Measurements from ENCODE around the gene KDM4F.
"Not testable (repeated sequence)": the region's sequence is repeated elsewhere in the genome, so short reads cannot be mapped to it uniquely, and the experiment has no call there.

Gene KDM4F

DNA sequence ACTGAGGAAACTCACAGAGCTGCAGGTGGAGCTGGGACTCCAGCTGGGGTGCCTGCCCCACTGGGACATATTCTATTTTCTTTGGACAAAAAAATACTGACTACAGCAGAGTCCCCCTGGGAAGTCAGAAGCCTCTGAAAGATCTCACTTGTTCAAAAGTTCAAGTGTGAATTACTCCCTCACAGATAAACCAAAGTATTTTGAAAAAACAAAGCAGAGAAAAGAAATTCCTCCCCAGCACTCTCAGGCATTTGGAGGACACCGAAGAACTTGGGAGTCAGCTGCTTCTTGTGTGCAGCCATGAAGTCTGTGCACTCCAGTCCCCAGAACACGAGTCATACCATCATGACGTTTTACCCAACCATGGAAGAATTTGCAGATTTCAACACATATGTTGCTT lies at the start of gene KDM4F:
Gene KDM4F (plus strand): TSS at position 301 of the 400 bp plus-strand sequence.
- H3K27ac Mint-ChIP-seq; H3K4me3 Mint-ChIP-seq; H3K36me3 Mint-ChIP-seq (ENCODE audit: low read depth); H3K4me1 Mint-ChIP-seq (ENCODE audit: low read depth); H3K9me3 Mint-ChIP-seq: not testable (repeated sequence)
- H3K27me3 Mint-ChIP-seq (ENCODE audit: low read depth) = peaks cover 46% of the 10 kb centered on the region

DNA sequence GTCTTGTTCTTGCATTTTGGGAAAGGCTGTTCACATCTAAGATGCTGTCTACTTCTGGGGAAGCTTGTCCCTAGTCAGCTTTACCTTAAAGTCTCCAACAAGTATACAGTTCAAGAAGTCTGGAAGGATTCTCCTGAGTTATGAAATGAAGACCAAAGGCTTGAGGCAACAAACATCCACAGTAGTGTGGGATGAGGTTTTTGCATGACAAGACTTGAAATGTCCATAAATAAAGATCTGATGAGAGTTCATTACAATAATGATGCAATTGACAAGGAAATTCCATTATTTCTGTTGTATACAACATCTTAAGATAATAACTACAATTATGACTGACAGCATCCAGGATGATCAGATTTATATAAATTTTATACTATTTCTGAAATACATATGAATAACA lies 45.5 kb upstream of the KDM4F start:
- Mint-ChIP-seq H3K27me3 (ENCODE audit: low read depth) (peaks cover 21% of the 10 kb centered on the region), H3K4me1 (ENCODE audit: low read depth) (no peaks in the 10 kb centered on the region), H3K36me3 (ENCODE audit: low read depth) (no peaks in the 10 kb centered on the region), H3K4me3 (no peak overlapping the region), H3K9me3 (no peaks in the 10 kb centered on the region), H3K27ac (no peak overlapping the region)

DNA sequence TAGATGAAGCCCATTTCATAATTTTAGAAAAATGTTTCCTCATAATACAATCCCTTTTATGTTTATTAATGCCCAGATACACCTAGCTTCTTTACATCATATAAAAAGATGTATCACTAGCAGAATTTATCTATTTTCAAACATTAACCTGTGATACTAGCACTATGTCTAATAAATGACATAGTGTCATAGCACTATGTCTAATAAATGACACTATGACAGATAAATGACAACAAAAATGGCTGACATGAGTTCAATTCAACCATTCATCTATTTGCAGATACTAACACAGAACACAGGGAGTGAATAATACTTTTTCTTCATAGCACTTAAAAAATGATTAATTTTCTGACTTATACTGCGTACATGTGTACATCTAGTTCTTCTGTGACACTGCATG lies 43.6 kb upstream of the KDM4F start:
- Mint-ChIP-seq H3K36me3 (ENCODE audit: low read depth) (no peaks in the 10 kb centered on the region), H3K4me3 (no peak overlapping the region), H3K4me1 (ENCODE audit: low read depth) (no peaks in the 10 kb centered on the region), H3K9me3 (no peaks in the 10 kb centered on the region), H3K27ac (no peak overlapping the region), H3K27me3 (ENCODE audit: low read depth) (peaks cover 36% of the 10 kb centered on the region)

DNA sequence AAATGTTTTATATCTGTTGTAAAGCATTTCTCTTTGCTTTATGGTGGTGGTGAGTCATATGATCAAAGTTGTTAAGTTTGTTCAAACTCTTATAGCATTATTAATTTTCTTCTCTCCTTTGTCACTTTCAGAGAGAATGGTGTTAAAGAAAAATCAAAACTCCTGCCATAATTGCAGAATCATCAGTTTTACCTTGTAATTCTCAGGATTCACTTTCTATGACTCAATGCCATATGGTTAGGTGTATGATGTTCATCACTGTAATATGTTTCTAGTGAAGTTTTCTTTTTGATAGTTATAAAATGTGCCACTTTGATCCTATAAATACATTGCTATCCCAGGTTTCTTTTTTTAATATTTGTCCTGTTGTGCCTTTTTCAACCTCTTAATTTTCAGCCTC lies 37.8 kb upstream of the KDM4F start:
- Mint-ChIP-seq H3K9me3 (no peaks in the 10 kb centered on the region), H3K36me3 (ENCODE audit: low read depth) (no peaks in the 10 kb centered on the region), H3K4me3 (no peak overlapping the region), H3K27me3 (ENCODE audit: low read depth) (peaks cover 35% of the 10 kb centered on the region), H3K4me1 (ENCODE audit: low read depth) (no peaks in the 10 kb centered on the region), H3K27ac (no peak overlapping the region)

DNA sequence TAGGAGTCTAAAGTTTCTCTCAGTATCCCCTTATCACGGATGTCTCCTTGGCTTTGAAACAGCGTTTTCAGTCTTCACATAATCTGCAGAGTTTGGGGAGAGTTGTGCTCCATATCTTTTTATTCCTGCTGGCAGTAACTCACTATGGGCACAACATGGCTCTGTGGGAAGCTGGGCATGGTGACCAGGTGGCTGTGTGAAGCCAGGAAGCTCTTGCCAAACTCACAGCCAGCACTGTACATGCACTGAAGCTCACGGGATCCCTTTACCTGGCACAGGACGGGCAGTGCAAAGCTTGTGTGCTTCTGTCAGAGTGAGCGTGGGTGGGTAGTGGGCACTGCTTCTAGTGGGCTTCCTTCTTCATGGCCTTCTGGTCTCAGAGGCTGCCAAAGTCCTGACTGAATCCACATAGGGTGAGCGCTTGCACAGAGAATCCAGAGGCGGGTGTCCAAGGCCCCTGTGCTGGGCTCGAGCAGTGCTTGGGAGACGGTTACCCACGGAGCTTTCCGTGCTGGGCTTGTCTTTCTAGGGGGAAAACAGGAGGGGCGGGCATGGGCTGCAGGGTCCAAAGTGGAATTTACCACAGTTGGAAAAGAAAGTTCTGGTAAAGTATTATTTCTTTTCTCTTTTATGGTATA lies 34.9 kb upstream of the KDM4F start:
- Mint-ChIP-seq H3K27ac (no peak overlapping the region), H3K27me3 (ENCODE audit: low read depth) (peaks cover 18% of the 10 kb centered on the region), H3K9me3 (no peaks in the 10 kb centered on the region), H3K4me3 (no peak overlapping the region), H3K4me1 (ENCODE audit: low read depth) (no peaks in the 10 kb centered on the region), H3K36me3 (ENCODE audit: low read depth) (no peaks in the 10 kb centered on the region)

- no peak overlapping the region for H3K27ac Mint-ChIP-seq
- H3K4me1 Mint-ChIP-seq (ENCODE audit: low read depth) = no peaks in the 10 kb centered on the region
- no peaks in the 10 kb centered on the region for H3K36me3 Mint-ChIP-seq (ENCODE audit: low read depth)
- peaks cover 4% of the 10 kb centered on the region for H3K27me3 Mint-ChIP-seq (ENCODE audit: low read depth)
- no peaks in the 10 kb centered on the region for H3K9me3 Mint-ChIP-seq
- H3K4me3 Mint-ChIP-seq = no peak overlapping the region
Observed at GRCh38 chr11:95016139-95016538, 33.1 kb upstream of the KDM4F start.

DNA sequence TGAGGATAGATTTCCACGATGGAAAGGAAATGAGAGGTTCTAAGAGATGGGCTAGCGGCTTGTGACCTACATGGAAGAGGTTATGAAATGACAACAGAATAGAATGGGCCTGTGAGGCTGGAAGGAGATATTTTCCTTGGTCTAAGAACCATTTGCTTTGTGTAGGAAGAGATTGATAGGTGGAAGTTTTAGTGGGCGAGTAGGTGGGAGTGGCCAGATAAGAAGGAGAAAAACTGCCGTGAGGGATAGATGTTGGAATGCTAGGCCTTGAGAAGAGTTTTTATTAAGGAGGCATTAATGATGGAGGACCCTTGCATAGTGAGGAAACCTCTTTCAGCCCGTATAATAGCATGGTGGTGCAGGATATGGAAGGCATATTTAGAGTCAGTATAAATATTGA lies 27.8 kb upstream of the KDM4F start:
- H3K27me3 Mint-ChIP-seq (ENCODE audit: low read depth); H3K27ac Mint-ChIP-seq; H3K36me3 Mint-ChIP-seq (ENCODE audit: low read depth); H3K9me3 Mint-ChIP-seq; H3K4me3 Mint-ChIP-seq; H3K4me1 Mint-ChIP-seq (ENCODE audit: low read depth): not testable (repeated sequence)

- Mint-ChIP-seq H3K27ac (no peak within 1 kb of the TSS), H3K4me1 (ENCODE audit: low read depth) (no peaks in the 10 kb centered on the region), H3K9me3 (no peaks in the 10 kb centered on the region), H3K36me3 (ENCODE audit: low read depth) (no peaks in the 10 kb centered on the region), H3K4me3 (no peak within 1 kb of the TSS), H3K27me3 (ENCODE audit: low read depth) (no peaks in the 10 kb centered on the region)
Observed at GRCh38 chr11:95024958-95025357, 24.3 kb upstream of the KDM4F start, which contains the start of gene KDM4E. KDM4E (plus strand) TSS chr11:95025258; CDS start chr11:95025558, 300 bp downstream.

GRCh38 chr11:95025594-95025993 lies 23.6 kb upstream of the KDM4F start:
- H3K36me3 Mint-ChIP-seq (ENCODE audit: low read depth); H3K9me3 Mint-ChIP-seq; H3K27me3 Mint-ChIP-seq (ENCODE audit: low read depth); H3K4me3 Mint-ChIP-seq; H3K4me1 Mint-ChIP-seq (ENCODE audit: low read depth); H3K27ac Mint-ChIP-seq: not testable (repeated sequence)

- no peak overlapping the region for H3K4me3 Mint-ChIP-seq
- no peaks in the 10 kb centered on the region for H3K4me1 Mint-ChIP-seq (ENCODE audit: low read depth)
- no peak overlapping the region for H3K27ac Mint-ChIP-seq
- H3K36me3 Mint-ChIP-seq (ENCODE audit: low read depth) = no peaks in the 10 kb centered on the region
- H3K9me3 Mint-ChIP-seq = no peaks in the 10 kb centered on the region
- peaks cover 12% of the 10 kb centered on the region for H3K27me3 Mint-ChIP-seq (ENCODE audit: low read depth)
Observed at GRCh38 chr11:95028357-95028756, 20.9 kb upstream of the KDM4F start.

- H3K9me3 Mint-ChIP-seq = no peaks in the 10 kb centered on the region
- no peak overlapping the region for H3K27ac Mint-ChIP-seq
- H3K36me3 Mint-ChIP-seq (ENCODE audit: low read depth) = no peaks in the 10 kb centered on the region
- H3K27me3 Mint-ChIP-seq (ENCODE audit: low read depth) = peaks cover 34% of the 10 kb centered on the region
- no peak overlapping the region for H3K4me3 Mint-ChIP-seq
- no peaks in the 10 kb centered on the region for H3K4me1 Mint-ChIP-seq (ENCODE audit: low read depth)
Observed at GRCh38 chr11:95033051-95033450, 16.2 kb upstream of the KDM4F start.

GRCh38 chr11:95035316-95035715 lies 13.9 kb upstream of the KDM4F start:
- no peak overlapping the region for H3K27ac Mint-ChIP-seq
- H3K27me3 Mint-ChIP-seq (ENCODE audit: low read depth) = peaks cover 44% of the 10 kb centered on the region
- H3K4me1 Mint-ChIP-seq (ENCODE audit: low read depth) = no peaks in the 10 kb centered on the region
- no peak overlapping the region for H3K4me3 Mint-ChIP-seq
- no peaks in the 10 kb centered on the region for H3K9me3 Mint-ChIP-seq
- H3K36me3 Mint-ChIP-seq (ENCODE audit: low read depth) = no peaks in the 10 kb centered on the region

DNA sequence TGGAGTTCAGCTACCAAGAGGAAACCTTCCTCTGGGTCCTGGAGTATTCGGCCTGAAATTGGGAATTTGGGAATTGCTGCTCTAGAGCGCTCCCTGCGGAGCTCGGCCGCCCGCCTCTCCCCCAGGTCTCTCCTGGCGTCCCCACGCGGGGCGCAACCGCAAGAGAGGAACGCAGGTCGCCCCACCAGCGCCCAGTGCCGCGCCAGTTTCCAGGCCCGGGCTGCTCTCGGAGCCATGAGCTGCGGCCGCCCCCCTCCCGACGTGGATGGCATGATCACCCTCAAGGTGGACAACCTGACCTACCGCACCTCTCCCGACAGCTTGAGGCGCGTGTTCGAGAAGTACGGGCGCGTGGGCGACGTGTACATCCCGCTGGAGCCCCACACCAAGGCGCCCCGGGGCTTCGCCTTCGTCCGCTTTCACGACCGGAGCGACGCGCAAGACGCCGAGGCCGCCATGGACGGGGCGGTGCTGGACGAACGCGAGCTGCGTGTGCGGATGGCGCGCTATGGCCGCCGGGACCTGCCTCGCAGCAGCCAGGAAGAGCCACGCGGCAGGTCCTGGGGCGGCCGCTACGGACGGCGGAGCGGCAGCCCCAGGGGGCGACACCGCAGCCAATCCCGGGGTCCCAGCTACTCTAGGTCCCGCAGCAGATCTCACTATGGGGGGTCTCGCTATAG lies 11.7 kb upstream of the KDM4F start:
- H3K4me1 Mint-ChIP-seq (ENCODE audit: low read depth); H3K36me3 Mint-ChIP-seq (ENCODE audit: low read depth); H3K9me3 Mint-ChIP-seq; H3K4me3 Mint-ChIP-seq; H3K27ac Mint-ChIP-seq: not testable (repeated sequence)
- H3K27me3 Mint-ChIP-seq (ENCODE audit: low read depth) = peaks cover 49% of the 10 kb centered on the region

GRCh38 chr11:95042239-95042638 lies 7.0 kb upstream of the KDM4F start:
- peaks cover 53% of the 10 kb centered on the region for H3K27me3 Mint-ChIP-seq (ENCODE audit: low read depth)
- H3K9me3 Mint-ChIP-seq = no peaks in the 10 kb centered on the region
- no peaks in the 10 kb centered on the region for H3K36me3 Mint-ChIP-seq (ENCODE audit: low read depth)
- H3K4me3 Mint-ChIP-seq = no peak overlapping the region
- no peak overlapping the region for H3K27ac Mint-ChIP-seq
- no peaks in the 10 kb centered on the region for H3K4me1 Mint-ChIP-seq (ENCODE audit: low read depth)

- no peaks in the 10 kb centered on the region for H3K4me1 Mint-ChIP-seq (ENCODE audit: low read depth)
- no peaks in the 10 kb centered on the region for H3K9me3 Mint-ChIP-seq
- no peak overlapping the region for H3K27ac Mint-ChIP-seq
- no peaks in the 10 kb centered on the region for H3K36me3 Mint-ChIP-seq (ENCODE audit: low read depth)
- peaks cover 55% of the 10 kb centered on the region for H3K27me3 Mint-ChIP-seq (ENCODE audit: low read depth)
- H3K4me3 Mint-ChIP-seq = no peak overlapping the region
Observed at GRCh38 chr11:95042906-95043305, 6.3 kb upstream of the KDM4F start.
